ENCODE measurements around the gene TKFC.
"Not testable (repeated sequence)": the region's sequence is repeated elsewhere in the genome, so short reads cannot be mapped to it uniquely, and the experiment has no call there.

DNA sequence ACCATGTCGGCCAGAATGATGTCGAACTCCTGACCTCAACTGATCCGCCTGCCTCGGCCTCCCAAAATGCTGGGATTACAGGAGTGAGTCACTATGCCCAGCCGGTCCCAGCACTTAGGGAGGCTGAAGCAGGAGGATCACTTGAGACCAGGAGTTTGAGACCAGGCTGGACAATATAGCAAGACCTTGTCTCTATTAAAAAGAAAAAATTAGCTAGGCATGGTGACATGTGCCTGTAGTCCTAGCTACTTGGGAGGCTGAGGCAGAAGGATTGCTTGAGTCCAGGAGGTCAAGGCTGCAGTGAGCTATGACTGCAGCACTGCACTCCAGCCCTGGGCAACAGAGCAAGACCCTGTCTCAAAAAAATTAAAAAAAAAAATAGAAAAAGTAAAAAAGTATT is 50.8 kb downstream of the TKFC start:
- TF ChIP-seq CTCF (conservative IDR thresholded peaks at IDR 0.05; ENCODE audit: low read length); EZH2phosphoT487 (IDR thresholded peaks at IDR 0.05; ENCODE audit: borderline replicate concordance): not testable (repeated sequence)

All from Loucy (cell line).